Gastrocnemius medialis (tissue), 4 donors: ENCODE data around the gene BNC2. TPM values are rescaled to one million over a fixed set of nuclear protein-coding genes. Genes with fewer than 3 reads are reported as not detected.

Source experiments
- ATAC-seq, 2 donors: fragments of 150-250 bp; one replicate each; pipeline ENCODE4 v1.9.1; 2016
- DNase-seq, 2 donors: peaks; one replicate each; pipeline ENCODE4 v3.0.0-alpha.2; 2019
- H3K27ac ChIP-seq, 4 donors: fragments of 200-600 bp; sonication (generic); 1 replicate in 1 of 4; 2 replicates in 3 of 4; pipeline ENCODE4 v1.5.1; 2016 to 2018; ENCODE audit warnings: mild to moderate bottlenecking in 2 of 4, moderate library complexity in 1 of 4
- H3K27me3 ChIP-seq, 3 donors: fragments of 200-600 bp; sonication (generic) in 2 of 3; 1 replicate in 1 of 3; 2 replicates in 2 of 3; pipeline versions ENCODE4 v1.5.1 to v1.6.0; 2016 to 2019; ENCODE audit warnings: mild to moderate bottlenecking in 1 of 3, moderate library complexity in 1 of 3
- H3K36me3 ChIP-seq, 2 donors: fragments of 200-600 bp; sonication (generic) in 1 of 2; one replicate each; pipeline ENCODE4 v1.5.1; 2017 to 2018
- H3K4me1 ChIP-seq, 2 donors: fragments of 200-600 bp; sonication (generic) in 1 of 2; one replicate each; pipeline ENCODE4 v1.5.1; 2016 to 2017; ENCODE audit warnings: mild to moderate bottlenecking in 2 of 2
- H3K4me3 ChIP-seq, 4 donors: fragments of 200-600 bp; sonication (generic) in 3 of 4; 1 replicate in 1 of 4; 2 replicates in 3 of 4; pipeline ENCODE4 v1.5.1; 2016 to 2019; ENCODE audit warnings: mild to moderate bottlenecking in 2 of 4
- H3K9me3 ChIP-seq, 3 donors: fragments of 200-600 bp; sonication (generic) in 2 of 3; 1 replicate in 1 of 3; 2 replicates in 2 of 3; pipeline ENCODE4 v1.5.1; 2016 to 2019
- POLR2A ChIP-seq, 2 donors: fragments of 450-650 bp; IDR thresholded peaks; one replicate each; pipeline ENCODE4 v1.6.1; 2017; ENCODE audit warnings: antibody characterized with exemption in 2 of 2, mild to moderate bottlenecking in 2 of 2, moderate library complexity in 2 of 2
- in situ Hi-C, 4 donors: fragments of 200-750 bp; cut with MboI; loops; one replicate each; pipeline versions ENCODE4 v1.15.0 to v1.8.0; 2017; ENCODE audit warnings: low sequenced_read_pairs in 4 of 4
- intact Hi-C: fragments of 100-400 bp; cut with DNase I; formaldehyde crosslinking; loops from one replicate; pipeline ENCODE4 v1.15.1; 2023; ENCODE audit warnings: low total_unique reads
- total RNA-seq, 4 donors: library from RNA; depleted of rRNA; stranded (reverse); fragments of >200 nt; gene quantifications; one replicate each; pipeline versions ENCODE4 v1.1.0 to v1.2.3, GENCODE V29; 2016
- TF ChIP-seq, protein P1 (sequence below), 5 experiments: fragments of 450-650 bp in 3 of 5; fragments of 200-600 bp in 2 of 5; sonication (generic) in 2 of 5; IDR thresholded peaks in 4 of 5; conservative IDR thresholded peaks in 1 of 5; 1 replicate in 4 of 5; 2 replicates in 1 of 5; pipeline ENCODE4 v1.5.1; 2016 to 2019; ENCODE audit warnings: antibody characterized with exemption in 5 of 5, mild to moderate bottlenecking in 3 of 5, moderate library complexity in 3 of 5

Gene BNC2
- total RNA-seq, 4 donors from 2014 or later = 40.9 to 122 (median 68.7) TPM

DNA sequence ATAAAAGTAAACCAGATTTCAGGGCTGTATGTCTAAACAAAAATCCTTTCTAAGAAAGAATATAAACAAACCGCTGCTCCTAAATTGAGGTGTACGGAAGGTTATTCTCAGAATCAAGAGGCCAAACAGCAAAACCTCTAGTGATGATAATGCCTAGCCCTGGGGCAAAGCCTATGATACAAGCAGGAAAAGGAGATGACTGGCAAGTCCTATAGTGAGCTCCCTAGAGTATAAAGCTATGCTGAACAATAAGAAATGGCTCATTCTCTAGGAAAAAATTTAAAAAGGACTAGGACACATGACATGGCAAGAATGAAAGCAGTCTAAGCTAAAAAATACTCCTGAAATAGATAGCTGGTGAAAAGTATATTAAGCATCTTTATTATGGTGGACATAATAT, 187.1 kb downstream of the BNC2 start:
- peaks cover 0 to 3% of the 10 kb centered on the region in 2 donors for H3K4me1 ChIP-seq
- intact Hi-C loops = no loop called here
- DNase-seq (no peak), ATAC-seq (no peak)
- TF ChIP-seq, protein P1, sequence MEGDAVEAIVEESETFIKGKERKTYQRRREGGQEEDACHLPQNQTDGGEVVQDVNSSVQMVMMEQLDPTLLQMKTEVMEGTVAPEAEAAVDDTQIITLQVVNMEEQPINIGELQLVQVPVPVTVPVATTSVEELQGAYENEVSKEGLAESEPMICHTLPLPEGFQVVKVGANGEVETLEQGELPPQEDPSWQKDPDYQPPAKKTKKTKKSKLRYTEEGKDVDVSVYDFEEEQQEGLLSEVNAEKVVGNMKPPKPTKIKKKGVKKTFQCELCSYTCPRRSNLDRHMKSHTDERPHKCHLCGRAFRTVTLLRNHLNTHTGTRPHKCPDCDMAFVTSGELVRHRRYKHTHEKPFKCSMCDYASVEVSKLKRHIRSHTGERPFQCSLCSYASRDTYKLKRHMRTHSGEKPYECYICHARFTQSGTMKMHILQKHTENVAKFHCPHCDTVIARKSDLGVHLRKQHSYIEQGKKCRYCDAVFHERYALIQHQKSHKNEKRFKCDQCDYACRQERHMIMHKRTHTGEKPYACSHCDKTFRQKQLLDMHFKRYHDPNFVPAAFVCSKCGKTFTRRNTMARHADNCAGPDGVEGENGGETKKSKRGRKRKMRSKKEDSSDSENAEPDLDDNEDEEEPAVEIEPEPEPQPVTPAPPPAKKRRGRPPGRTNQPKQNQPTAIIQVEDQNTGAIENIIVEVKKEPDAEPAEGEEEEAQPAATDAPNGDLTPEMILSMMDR (IDR thresholded peaks at IDR 0.05 in 4 of 5, conservative IDR thresholded peaks at IDR 0.05 in 1 of 5) = no peak
- TF ChIP-seq POLR2A (IDR thresholded peaks at IDR 0.05) = no peak
- H3K9me3 ChIP-seq = no peaks in the 10 kb centered on the region
- no peaks in the 10 kb centered on the region for H3K36me3 ChIP-seq
- H3K27ac ChIP-seq = no peak overlapping the region
- no peaks in the 10 kb centered on the region for H3K27me3 ChIP-seq
- H3K4me3 ChIP-seq = no peak overlapping the region
- in situ Hi-C loops = no loop called here

DNA sequence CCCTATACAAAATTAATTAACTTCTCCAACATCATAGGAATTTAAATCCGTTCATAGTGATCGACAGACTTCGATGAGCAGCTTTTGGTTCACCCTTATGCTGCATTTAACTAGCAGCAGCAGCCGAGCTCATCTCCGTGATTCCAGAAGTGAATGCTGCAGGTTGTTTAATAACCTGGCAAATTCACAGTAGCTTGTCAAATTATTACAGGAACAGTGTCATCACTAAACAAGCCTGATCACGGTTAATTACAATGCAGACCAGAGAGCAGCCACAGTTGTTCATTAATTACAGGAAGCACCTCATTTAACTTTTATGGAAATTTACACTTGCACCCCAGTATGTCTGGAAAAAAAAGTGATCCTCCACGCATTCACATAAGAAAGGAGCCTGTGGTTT, 188.2 kb downstream of the BNC2 start:
- no peaks in the 10 kb centered on the region for H3K27me3 ChIP-seq
- no peaks in the 10 kb centered on the region for H3K9me3 ChIP-seq
- no peak for ATAC-seq
- no peaks in the 10 kb centered on the region for H3K4me1 ChIP-seq
- no peak overlapping the region for H3K4me3 ChIP-seq
- DNase-seq = no peak
- in situ Hi-C loops (no loop called here), intact Hi-C loops (no loop called here)
- TF ChIP-seq POLR2A (IDR thresholded peaks at IDR 0.05) = no peak
- TF ChIP-seq, protein P1 (IDR thresholded peaks at IDR 0.05 in 4 of 5, conservative IDR thresholded peaks at IDR 0.05 in 1 of 5) = no peak
- H3K36me3 ChIP-seq = no peaks in the 10 kb centered on the region
- H3K27ac ChIP-seq = no peak overlapping the region

- Histone ChIP-seq H3K27me3 (no peaks in the 10 kb centered on the region), H3K36me3 (no peaks in the 10 kb centered on the region), H3K4me1 (no peaks in the 10 kb centered on the region), H3K27ac (no peak overlapping the region), H3K4me3 (no peak overlapping the region), H3K9me3 (no peaks in the 10 kb centered on the region)
- ATAC-seq (no peak), DNase-seq (no peak)
- TF ChIP-seq, protein P1 (IDR thresholded peaks at IDR 0.05 in 4 of 5, conservative IDR thresholded peaks at IDR 0.05 in 1 of 5) = no peak
- no peak for TF ChIP-seq POLR2A (IDR thresholded peaks at IDR 0.05)
- in situ Hi-C loops (no loop called here), intact Hi-C loops (no loop called here)
Observed at GRCh38 chr9:16681652-16681987, 188.8 kb downstream of the BNC2 start.

GRCh38 chr9:16680975-16681651, 189.4 kb downstream of the BNC2 start:
- H3K36me3 ChIP-seq = no peaks in the 10 kb centered on the region
- DNase-seq (no peak), ATAC-seq (no peak)
- in situ Hi-C loops (no loop called here), intact Hi-C loops (no loop called here)
- H3K27ac ChIP-seq = no peak overlapping the region
- H3K27me3 ChIP-seq = no peaks in the 10 kb centered on the region
- no peaks in the 10 kb centered on the region for H3K4me1 ChIP-seq
- H3K4me3 ChIP-seq = no peak overlapping the region
- TF ChIP-seq, protein P1 (IDR thresholded peaks at IDR 0.05 in 4 of 5, conservative IDR thresholded peaks at IDR 0.05 in 1 of 5) = no peak
- no peak for TF ChIP-seq POLR2A (IDR thresholded peaks at IDR 0.05)
- H3K9me3 ChIP-seq = no peaks in the 10 kb centered on the region

DNA sequence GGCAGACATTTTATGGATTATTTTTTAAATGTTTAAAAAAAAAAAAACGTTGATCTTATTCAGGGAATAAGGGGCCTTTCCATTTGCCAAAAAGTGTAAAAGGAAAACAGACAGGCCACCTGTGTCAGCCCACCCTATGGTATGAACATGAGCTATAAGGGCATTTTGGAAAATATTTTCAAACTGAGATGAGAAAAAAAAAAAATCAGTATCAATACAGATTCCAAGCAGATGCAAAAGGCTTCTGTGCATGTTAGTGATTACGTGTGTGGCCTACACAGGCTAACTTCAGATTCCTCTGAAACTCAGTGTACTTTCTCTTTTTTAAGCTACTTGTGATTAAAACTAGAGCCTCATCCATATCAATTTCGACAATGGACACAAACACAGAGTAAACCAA, 189.9 kb downstream of the BNC2 start:
- no peak for ATAC-seq
- Histone ChIP-seq H3K27ac (no peak overlapping the region), H3K9me3 (no peaks in the 10 kb centered on the region), H3K4me1 (no peaks in the 10 kb centered on the region), H3K4me3 (no peak overlapping the region), H3K36me3 (no peaks in the 10 kb centered on the region), H3K27me3 (no peaks in the 10 kb centered on the region)
- intact Hi-C loops (no loop called here), in situ Hi-C loops (no loop called here)
- no peak for TF ChIP-seq POLR2A (IDR thresholded peaks at IDR 0.05)
- TF ChIP-seq, protein P1 (IDR thresholded peaks at IDR 0.05 in 4 of 5, conservative IDR thresholded peaks at IDR 0.05 in 1 of 5) = no peak
- DNase-seq = no peak
